Suppressor macrophage treated with lipopolysaccharide for 4 hours (primary cell): ENCODE results near the gene PRKAR1B.
A peak's percentile ranks its signal among the peaks of the same experiment; 100 is the strongest.

Experiments
- DNase-seq: peaks from one replicate; pipeline ENCODE4 v3.0.0-alpha.2; 2020

PRKAR1B gene

GRCh38 chr7:534075-534474 is 193.0 kb downstream of the PRKAR1B start:
- DNase-seq, result no peak

- no peak for DNase-seq
Measured at GRCh38 chr7:533266-533665, 193.8 kb downstream of the PRKAR1B start.

GRCh38 chr7:532379-533143 is 194.5 kb downstream of the PRKAR1B start:
- DNase-seq, result no peak

GRCh38 chr7:531777-532176 is 195.3 kb downstream of the PRKAR1B start:
- no peak for DNase-seq

- DNase-seq, result no peak
Measured at GRCh38 chr7:528451-528850, 198.6 kb downstream of the PRKAR1B start.

- no peak for DNase-seq
Measured at GRCh38 chr7:527723-528122, 199.4 kb downstream of the PRKAR1B start.

- DNase-seq, result no peak
Measured at GRCh38 chr7:526460-527034, 200.5 kb downstream of the PRKAR1B start.

- no peak for DNase-seq
Measured at GRCh38 chr7:525740-526139, 201.3 kb downstream of the PRKAR1B start.

- DNase-seq, result no peak
Measured at GRCh38 chr7:524800-525199, 202.3 kb downstream of the PRKAR1B start.

- no peak for DNase-seq
Measured at GRCh38 chr7:523347-524336, 203.4 kb downstream of the PRKAR1B start.

- DNase-seq, result no peak
Measured at GRCh38 chr7:522951-523314, 204.1 kb downstream of the PRKAR1B start.

GRCh38 chr7:522071-522950 is 204.8 kb downstream of the PRKAR1B start:
- peak; percentile 70 for DNase-seq

- DNase-seq, result no peak
Measured at GRCh38 chr7:521221-522070, 205.6 kb downstream of the PRKAR1B start.

- DNase-seq, result no peak
Measured at GRCh38 chr7:520503-521161, 206.4 kb downstream of the PRKAR1B start.

- peak; percentile 74 for DNase-seq
Measured at GRCh38 chr7:519484-520390, 207.3 kb downstream of the PRKAR1B start, which contains the start of gene PDGFA. TSS of gene PDGFA (minus strand) at chr7:519846. CDS start at chr7:519001, 845 bp downstream.

- peak; percentile 62 for DNase-seq
Measured at GRCh38 chr7:518630-519483, 208.2 kb downstream of the PRKAR1B start.

GRCh38 chr7:517774-518629 is 209.1 kb downstream of the PRKAR1B start:
- peak; percentile 46 for DNase-seq
